Gastroesophageal sphincter (tissue), 3 donors: ENCODE data around the gene EBLN2.

Experiments
- POLR2A ChIP-seq, 2 donors: fragments of 450-650 bp; IDR thresholded peaks; one replicate each; pipeline ENCODE4 v1.6.1; 2017; ENCODE audit warnings: antibody characterized with exemption in 2 of 2, mild to moderate bottlenecking in 2 of 2, moderate library complexity in 1 of 2
- TF ChIP-seq, protein P1 (sequence below), 4 experiments: fragments of 200-600 bp in 2 of 4; fragments of 450-650 bp in 2 of 4; sonication (generic) in 1 of 4; IDR thresholded peaks; one replicate each; pipeline ENCODE4 v1.5.1; 2017 to 2019; ENCODE audit warnings: antibody characterized with exemption in 4 of 4, mild to moderate bottlenecking in 2 of 4, moderate library complexity in 2 of 4

DNA sequence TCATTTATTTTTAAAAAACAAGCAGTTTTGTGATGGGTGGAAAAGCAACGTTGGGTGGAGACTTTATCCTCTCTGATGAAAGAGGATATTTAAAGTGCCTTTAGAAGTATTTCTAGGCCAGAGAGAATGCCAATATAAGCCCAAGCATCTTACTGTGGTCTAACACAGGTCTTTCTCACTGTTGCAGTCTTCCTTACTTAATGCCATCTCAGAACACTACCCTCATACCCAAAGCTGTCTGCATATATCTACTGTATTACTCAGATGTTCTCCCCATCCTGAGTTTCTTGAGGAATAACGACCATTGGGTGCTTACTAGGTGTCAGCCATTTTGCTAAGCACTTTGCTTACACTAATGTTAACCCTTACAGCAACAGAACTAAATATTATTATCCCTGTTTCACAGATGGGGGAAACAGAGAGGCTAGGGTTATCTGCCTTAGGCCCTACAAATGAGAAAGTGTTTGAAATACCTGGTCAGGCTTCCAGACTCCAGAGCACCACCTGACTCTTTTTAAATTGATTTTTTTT, 29.8 kb upstream of the EBLN2 start:
- no peak for TF ChIP-seq POLR2A (IDR thresholded peaks at IDR 0.05)
- TF ChIP-seq, protein P1, sequence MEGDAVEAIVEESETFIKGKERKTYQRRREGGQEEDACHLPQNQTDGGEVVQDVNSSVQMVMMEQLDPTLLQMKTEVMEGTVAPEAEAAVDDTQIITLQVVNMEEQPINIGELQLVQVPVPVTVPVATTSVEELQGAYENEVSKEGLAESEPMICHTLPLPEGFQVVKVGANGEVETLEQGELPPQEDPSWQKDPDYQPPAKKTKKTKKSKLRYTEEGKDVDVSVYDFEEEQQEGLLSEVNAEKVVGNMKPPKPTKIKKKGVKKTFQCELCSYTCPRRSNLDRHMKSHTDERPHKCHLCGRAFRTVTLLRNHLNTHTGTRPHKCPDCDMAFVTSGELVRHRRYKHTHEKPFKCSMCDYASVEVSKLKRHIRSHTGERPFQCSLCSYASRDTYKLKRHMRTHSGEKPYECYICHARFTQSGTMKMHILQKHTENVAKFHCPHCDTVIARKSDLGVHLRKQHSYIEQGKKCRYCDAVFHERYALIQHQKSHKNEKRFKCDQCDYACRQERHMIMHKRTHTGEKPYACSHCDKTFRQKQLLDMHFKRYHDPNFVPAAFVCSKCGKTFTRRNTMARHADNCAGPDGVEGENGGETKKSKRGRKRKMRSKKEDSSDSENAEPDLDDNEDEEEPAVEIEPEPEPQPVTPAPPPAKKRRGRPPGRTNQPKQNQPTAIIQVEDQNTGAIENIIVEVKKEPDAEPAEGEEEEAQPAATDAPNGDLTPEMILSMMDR (IDR thresholded peaks at IDR 0.05): no peak
